Osteocyte (in vitro differentiated cells): Measurements from ENCODE around the gene OR5M10. TPM values are rescaled to one million over a fixed set of nuclear protein-coding genes. Genes with fewer than 3 reads are reported as not detected.
"Not testable (repeated sequence)": the region's sequence is repeated elsewhere in the genome, so short reads cannot be mapped to it uniquely, and the experiment has no call there.

ENCODE experiments used
- DNase-seq: peaks from one replicate; pipeline ENCODE4 v3.0.0; 2021; ENCODE audit warnings: mixed read lengths; ENCODE audit not compliant: unreplicated experiment; ENCODE audit errors: extremely low spot score
- H3K27ac Mint-ChIP-seq: one replicate; pipeline ENCODE4 v1.8.0; 2021; ENCODE audit warnings: mild to moderate bottlenecking, mixed read lengths; ENCODE audit not compliant: unreplicated experiment
- H3K27me3 Mint-ChIP-seq: one replicate; pipeline ENCODE4 v1.8.0; 2021; ENCODE audit warnings: mixed read lengths; ENCODE audit not compliant: unreplicated experiment
- H3K36me3 Mint-ChIP-seq: one replicate; pipeline ENCODE4 v1.8.0; 2021; ENCODE audit warnings: mixed read lengths; ENCODE audit not compliant: unreplicated experiment
- H3K4me1 Mint-ChIP-seq: one replicate; pipeline ENCODE4 v1.8.0; 2021; ENCODE audit warnings: mixed read lengths; ENCODE audit not compliant: unreplicated experiment
- H3K4me3 Mint-ChIP-seq: one replicate; pipeline ENCODE4 v1.8.0; 2021; ENCODE audit warnings: mild to moderate bottlenecking, moderate library complexity, mixed read lengths; ENCODE audit not compliant: unreplicated experiment
- H3K9me3 Mint-ChIP-seq: one replicate; pipeline ENCODE4 v1.8.0; 2021; ENCODE audit warnings: mixed read lengths; ENCODE audit not compliant: unreplicated experiment
- long read RNA-seq: library from polyadenylated mRNA; unstranded; transcript quantifications from one replicate; pipeline ENCODE4 v2.0.0, GENCODE V29; 2021
- total RNA-seq: library from RNA; stranded (reverse); gene quantifications from 2 replicates; pipeline ENCODE4 v1.2.1, GENCODE V29; 2021
- TF ChIP-seq, protein P1 (sequence below): fragments of 200-600 bp; sonication (generic); IDR thresholded peaks from 2 replicates; pipeline ENCODE4 v1.5.0; 2021; ENCODE audit warnings: antibody characterized with exemption, mild to moderate bottlenecking, moderate library complexity

Gene OR5M10
- not detected in 2 replicates for total RNA-seq
- long read RNA-seq, result 0 reads

DNA sequence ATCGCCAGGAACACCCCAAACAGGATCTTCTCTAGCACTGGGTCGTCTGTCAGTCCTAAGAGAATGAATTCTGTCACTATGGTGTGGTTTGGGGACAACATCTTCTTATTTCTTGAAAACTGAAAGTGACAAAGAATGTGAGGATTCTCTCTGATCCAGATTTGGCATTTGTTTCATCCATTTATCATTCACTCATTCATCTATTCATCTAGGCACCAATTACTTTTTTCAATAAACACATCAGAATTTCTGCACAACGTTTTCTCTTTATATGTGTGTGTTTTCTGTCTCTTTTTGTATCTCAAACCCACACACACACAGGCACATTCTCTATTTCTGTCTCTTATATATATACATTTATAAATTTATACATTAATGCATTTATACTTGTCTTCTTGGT, at the start of gene OR5M10:
Gene OR5M10, minus strand, starts transcription at position 101 of the 400 bp plus-strand sequence. Its CDS starts 0 bp downstream, at position 101.
- TF ChIP-seq, protein P1, sequence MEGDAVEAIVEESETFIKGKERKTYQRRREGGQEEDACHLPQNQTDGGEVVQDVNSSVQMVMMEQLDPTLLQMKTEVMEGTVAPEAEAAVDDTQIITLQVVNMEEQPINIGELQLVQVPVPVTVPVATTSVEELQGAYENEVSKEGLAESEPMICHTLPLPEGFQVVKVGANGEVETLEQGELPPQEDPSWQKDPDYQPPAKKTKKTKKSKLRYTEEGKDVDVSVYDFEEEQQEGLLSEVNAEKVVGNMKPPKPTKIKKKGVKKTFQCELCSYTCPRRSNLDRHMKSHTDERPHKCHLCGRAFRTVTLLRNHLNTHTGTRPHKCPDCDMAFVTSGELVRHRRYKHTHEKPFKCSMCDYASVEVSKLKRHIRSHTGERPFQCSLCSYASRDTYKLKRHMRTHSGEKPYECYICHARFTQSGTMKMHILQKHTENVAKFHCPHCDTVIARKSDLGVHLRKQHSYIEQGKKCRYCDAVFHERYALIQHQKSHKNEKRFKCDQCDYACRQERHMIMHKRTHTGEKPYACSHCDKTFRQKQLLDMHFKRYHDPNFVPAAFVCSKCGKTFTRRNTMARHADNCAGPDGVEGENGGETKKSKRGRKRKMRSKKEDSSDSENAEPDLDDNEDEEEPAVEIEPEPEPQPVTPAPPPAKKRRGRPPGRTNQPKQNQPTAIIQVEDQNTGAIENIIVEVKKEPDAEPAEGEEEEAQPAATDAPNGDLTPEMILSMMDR, result no peak
- no peak within 1 kb of the TSS for H3K4me3 Mint-ChIP-seq
- H3K27ac Mint-ChIP-seq, result no peak within 1 kb of the TSS
- H3K27me3 Mint-ChIP-seq, result no peaks in the 10 kb centered on the region
- H3K36me3 Mint-ChIP-seq, result no peaks in the 10 kb centered on the region
- DNase-seq, result no peak
- H3K4me1 Mint-ChIP-seq, result no peaks in the 10 kb centered on the region
- H3K9me3 Mint-ChIP-seq, result peaks cover 10% of the 10 kb centered on the region

DNA sequence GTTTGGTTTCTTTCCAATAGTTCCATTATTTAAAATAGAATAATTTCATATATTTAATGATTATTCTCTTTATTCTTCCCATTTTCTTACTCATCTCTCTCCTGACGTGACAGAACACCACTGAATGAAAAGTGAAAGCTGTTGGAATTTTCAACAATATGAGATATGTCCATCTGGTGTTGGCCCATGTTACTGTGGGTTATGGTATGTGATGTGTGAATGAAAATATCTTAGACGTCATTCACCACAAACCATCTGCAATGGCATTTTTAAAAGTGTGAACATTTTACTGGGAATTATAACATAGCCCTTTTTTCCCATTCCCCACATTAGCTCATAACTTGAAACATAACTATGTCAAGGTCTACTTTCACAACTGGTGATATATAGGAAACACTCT, 48.4 kb upstream of the OR5M10 start:
- TF ChIP-seq, protein P1, result no peak
- Mint-ChIP-seq H3K27ac (no peak overlapping the region), H3K36me3 (no peaks in the 10 kb centered on the region), H3K27me3 (no peaks in the 10 kb centered on the region), H3K4me1 (no peaks in the 10 kb centered on the region), H3K4me3 (no peak overlapping the region), H3K9me3 (peaks cover 3% of the 10 kb centered on the region)
- no peak for DNase-seq

DNA sequence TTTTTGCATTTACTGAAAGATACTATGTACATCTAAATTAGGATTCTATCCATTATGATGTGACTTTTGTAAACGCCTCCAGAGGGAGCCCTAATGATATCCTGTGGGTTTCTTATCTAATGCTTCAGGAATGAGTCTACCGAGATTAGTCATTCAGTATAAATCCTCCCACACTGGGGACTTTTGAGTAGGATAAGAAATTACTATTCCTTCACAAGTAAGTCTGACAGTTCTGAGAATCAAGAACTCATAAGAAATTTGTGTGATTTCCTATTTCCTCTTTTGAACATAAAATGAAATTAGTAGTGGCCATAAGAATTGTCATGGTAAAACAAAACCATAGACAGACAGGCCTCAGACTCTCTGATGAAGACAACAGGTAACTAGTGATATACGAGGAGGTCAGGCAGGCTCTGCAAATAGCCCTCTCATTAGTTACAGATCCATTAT, 47.2 kb upstream of the OR5M10 start:
- Mint-ChIP-seq H3K27ac (no peak overlapping the region), H3K27me3 (no peaks in the 10 kb centered on the region), H3K4me1 (no peaks in the 10 kb centered on the region), H3K36me3 (no peaks in the 10 kb centered on the region), H3K4me3 (no peak overlapping the region), H3K9me3 (peaks cover 3% of the 10 kb centered on the region)
- TF ChIP-seq, protein P1, result peak; percentile 38
- no peak for DNase-seq

- TF ChIP-seq, protein P1, result no peak
- no peaks in the 10 kb centered on the region for H3K4me1 Mint-ChIP-seq
- H3K36me3 Mint-ChIP-seq, result no peaks in the 10 kb centered on the region
- no peak for DNase-seq
- no peak overlapping the region for H3K27ac Mint-ChIP-seq
- peaks cover 6% of the 10 kb centered on the region for H3K9me3 Mint-ChIP-seq
- no peak overlapping the region for H3K4me3 Mint-ChIP-seq
- H3K27me3 Mint-ChIP-seq, result no peaks in the 10 kb centered on the region
Measured at GRCh38 chr11:56611174-56611573, 33.7 kb upstream of the OR5M10 start.

GRCh38 chr11:56592088-56592717, 14.7 kb upstream of the OR5M10 start:
- not testable (repeated sequence) for H3K27ac Mint-ChIP-seq, H3K27me3 Mint-ChIP-seq, H3K4me3 Mint-ChIP-seq, DNase-seq, H3K4me1 Mint-ChIP-seq, H3K36me3 Mint-ChIP-seq
- H3K9me3 Mint-ChIP-seq, result peaks cover 18% of the 10 kb centered on the region
